K562 (cell line): ENCODE data around the gene CFAP54. TPM values are rescaled to one million over a fixed set of nuclear protein-coding genes. Genes with fewer than 3 reads are reported as not detected.

ENCODE experiments used
- ATAC-seq: fragments of 200-7000 bp; cut with Tn5 transposase; 3 replicates; pipeline ENCODE4 v1.9.1; 2020; ENCODE audit warnings: moderate library complexity
- BruUV-seq: library from RNA; stranded (reverse); fragments of 400-500 nt; replicated peaks from 2 replicates; lab custom pipeline; 2021; lab: Mats Ljungman, UMichigan
- CTCF ChIA-PET: fragments of 300-600 bp; formaldehyde crosslinking; extraction: SDS; loops from one replicate; lab custom pipeline; 2021; ENCODE audit warnings: low intra/inter-chr PET ratio; lab: Yijun Ruan, JAX
- POLR2A ChIA-PET: fragments of 300-600, 350-650 bp; sonication (Branson Sonifier 250); formaldehyde crosslinking; extraction: SDS; loops from one replicate; lab custom pipeline; 2021; ENCODE audit warnings: antibody characterized with exemption, inconsistent platforms; lab: Yijun Ruan, JAX
- DNase-seq, 4 experiments: peaks; one replicate each; pipeline versions ENCODE4 v3.0.0 to v3.0.0-alpha.2; 2011 to 2018; ENCODE audit warnings: low spot score in 3 of 4, mixed read lengths in 3 of 4; ENCODE audit errors: extremely low read depth in 1 of 4
- FAIRE-seq: peaks from 2 replicates; lab custom pipeline; 2011; peaks lifted over from hg19 to GRCh38; lab: Jason Lieb, UNC
- H2AFZ ChIP-seq: 2 replicates; pipeline ENCODE4 v1.6.0; 2011; ENCODE audit warnings: low read depth, low read length, control low read depth, inconsistent platforms
- H3K27ac ChIP-seq: fragments of 200-600 bp; 3 replicates; pipeline ENCODE4 v1.8.0; 2011; ENCODE audit warnings: low read depth, mild to moderate bottlenecking, control low read depth, inconsistent platforms, low read length, moderate library complexity, mixed read lengths; ENCODE audit errors: extremely low read depth
- H3K27me3 ChIP-seq, 2 experiments: fragments of 300-600 bp in 1 of 2; 2 replicates in 1 of 2; 3 replicates in 1 of 2; pipeline versions ENCODE4 v1.6.0 to v1.8.0; 2011; ENCODE audit warnings: inconsistent platforms in 2 of 2, low read length in 2 of 2, mild to moderate bottlenecking in 1 of 2, mixed read lengths in 1 of 2, moderate library complexity in 1 of 2; ENCODE audit not compliant: control insufficient read depth in 2 of 2, insufficient read depth in 2 of 2
- H3K36me3 ChIP-seq: fragments of 300-600 bp; 3 replicates; pipeline ENCODE4 v1.8.0; 2011; ENCODE audit warnings: mild to moderate bottlenecking, low read length, inconsistent platforms; ENCODE audit not compliant: control insufficient read depth, insufficient read depth
- H3K4me1 ChIP-seq, 2 experiments: fragments of 200-600 bp in 1 of 2; replicated peaks in 1 of 2; 2 replicates in 1 of 2; 3 replicates in 1 of 2; pipeline versions ENCODE4 v1.5.1 to v1.8.0; 2011; ENCODE audit warnings: inconsistent platforms in 2 of 2, low read length in 2 of 2, mild to moderate bottlenecking in 1 of 2, mixed read lengths in 1 of 2, moderate library complexity in 1 of 2; ENCODE audit not compliant: control insufficient read depth in 2 of 2, insufficient read depth in 2 of 2
- H3K4me2 ChIP-seq: 2 replicates; pipeline ENCODE4 v1.6.1; 2011; ENCODE audit warnings: low read length, control low read depth, inconsistent platforms, mixed read lengths; ENCODE audit not compliant: insufficient read depth
- H3K4me3 ChIP-seq: fragments of 200-600 bp; sonication (generic), shearing (Covaris generic); 2 replicates; pipeline ENCODE4 v1.5.1; 2016; ENCODE audit warnings: control low read depth, inconsistent platforms
- H3K79me2 ChIP-seq: fragments of 200-600 bp; 3 replicates; pipeline ENCODE4 v1.8.0; 2011; ENCODE audit warnings: low read length, inconsistent platforms; ENCODE audit not compliant: control insufficient read depth, insufficient read depth
- H3K9ac ChIP-seq, 2 experiments: 2 replicates each; pipeline versions ENCODE4 v1.6.0 to v1.6.1; 2011; ENCODE audit warnings: low read depth in 2 of 2, low read length in 2 of 2, control low read depth in 1 of 2, inconsistent platforms in 1 of 2, mild to moderate bottlenecking in 1 of 2, mixed read lengths in 1 of 2; ENCODE audit not compliant: insufficient read depth in 1 of 2
- H3K9me1 ChIP-seq: one replicate; pipeline ENCODE4 v1.6.0; 2011; ENCODE audit warnings: inconsistent platforms, mild to moderate bottlenecking, low read length, moderate library complexity; ENCODE audit not compliant: control insufficient read depth, insufficient read depth
- H3K9me3 ChIP-seq: replicated peaks from 2 replicates; pipeline ENCODE4 v1.5.1; 2011; ENCODE audit warnings: low read depth, low read length, inconsistent platforms; ENCODE audit not compliant: control insufficient read depth, insufficient read depth
- H4K20me1 ChIP-seq: replicated peaks from 2 replicates; pipeline ENCODE4 v1.6.1; 2011; ENCODE audit warnings: low read length, inconsistent platforms, mixed read lengths; ENCODE audit not compliant: control insufficient read depth, insufficient read depth
- CCAR2 ChIP-seq: fragments of 200-400 bp; formaldehyde crosslinking; IDR thresholded peaks from 2 replicates; pipeline ENCODE4 v1.6.1; 2017; ENCODE audit warnings: mild to moderate bottlenecking, low read depth, low read length
- CXXC5 ChIP-seq: fragments of 250-450 bp; sonication (Bioruptor Pico); IDR thresholded peaks from 2 replicates; pipeline ENCODE4 v1.8.0; 2022; ENCODE audit warnings: inconsistent platforms, mild to moderate bottlenecking, moderate library complexity
- E2F3 ChIP-seq: fragments of 250-450 bp; sonication (Bioruptor Pico); IDR thresholded peaks from 2 replicates; pipeline ENCODE4 v1.4.0; 2020; ENCODE audit warnings: mild to moderate bottlenecking
- FUS ChIP-seq: fragments of 200-400 bp; formaldehyde crosslinking; optimal IDR thresholded peaks from 2 replicates; pipeline ENCODE3; 2017; ENCODE audit warnings: low read depth, low read length
- IRF2 ChIP-seq: sonication (generic); formaldehyde crosslinking; IDR thresholded peaks from 2 replicates; pipeline ENCODE4 v1.8.1; 2022; ENCODE audit warnings: mild to moderate bottlenecking, missing genetic modification reagents
- NCOA2 ChIP-seq, 2 experiments: fragments of 450-650 bp; IDR thresholded peaks; 2 replicates each; pipeline ENCODE4 v1.6.1; 2018; ENCODE audit warnings: mild to moderate bottlenecking in 2 of 2, moderate library complexity in 1 of 2; ENCODE audit not compliant: partially characterized antibody in 2 of 2
- RB1 ChIP-seq: fragments of 450-650 bp; IDR thresholded peaks from 2 replicates; pipeline ENCODE4 v1.6.1; 2017; ENCODE audit warnings: low read depth, mild to moderate bottlenecking
- RBM34 ChIP-seq: fragments of 200-400 bp; formaldehyde crosslinking; IDR thresholded peaks from 2 replicates; pipeline ENCODE4 v1.6.1; 2018; ENCODE audit warnings: low read length, borderline replicate concordance; ENCODE audit not compliant: insufficient read depth
- RCOR1 ChIP-seq, 2 experiments: IDR thresholded peaks; 2 replicates each; pipeline ENCODE4 v1.6.1; 2012; ENCODE audit warnings: low read depth in 2 of 2, low read length in 2 of 2, borderline replicate concordance in 1 of 2, improper control_type of control experiment in 1 of 2
- TAF1 ChIP-seq: IDR thresholded peaks from 2 replicates; pipeline ENCODE4 v1.6.1; 2011; ENCODE audit warnings: mild to moderate bottlenecking, low read length, moderate library complexity; ENCODE audit not compliant: insufficient read depth, control insufficient read depth, severe bottlenecking; ENCODE audit errors: extremely low read depth
- TCFL5 ChIP-seq: fragments of 250-450 bp; sonication (Bioruptor Pico); conservative IDR thresholded peaks from 2 replicates; pipeline ENCODE4 v1.6.1; 2021; ENCODE audit warnings: mild to moderate bottlenecking, moderate library complexity, matching md5 sums
- TEAD4 ChIP-seq, 2 experiments: sonication (generic) in 1 of 2; formaldehyde crosslinking in 1 of 2; IDR thresholded peaks; 2 replicates each; pipeline versions ENCODE4 v1.6.1 to v1.8.0; 2012 to 2022; ENCODE audit warnings: borderline replicate concordance in 1 of 2, inconsistent platforms in 1 of 2, low read length in 1 of 2, mild to moderate bottlenecking in 1 of 2, missing genetic modification reagents in 1 of 2
- ZC3H11A ChIP-seq: IDR thresholded peaks from 2 replicates; pipeline ENCODE4 v1.6.1; 2012; ENCODE audit warnings: low read depth, low read length, improper control_type of control experiment
- ZNF12 ChIP-seq: sonication (generic); formaldehyde crosslinking; IDR thresholded peaks from 2 replicates; pipeline ENCODE4 v1.4.0; 2020; ENCODE audit warnings: mild to moderate bottlenecking, missing genetic modification reagents
- ZNF175 ChIP-seq: fragments of 200-800 bp; sonication (Bioruptor generic); IDR thresholded peaks from 2 replicates; pipeline ENCODE4 v1.6.1; 2016; ENCODE audit warnings: low read depth, mild to moderate bottlenecking, missing genetic modification characterization, missing compliant biosample characterization
- ZNF253 ChIP-seq: fragments of 250-450 bp; sonication (Bioruptor Pico); conservative IDR thresholded peaks from 2 replicates; pipeline ENCODE4 v1.6.1; 2021; ENCODE audit warnings: mild to moderate bottlenecking
- ZNF277 ChIP-seq: fragments of 250-450 bp; sonication (Bioruptor Pico); IDR thresholded peaks from 2 replicates; pipeline ENCODE4 v1.8.0; 2022; ENCODE audit warnings: inconsistent platforms, mild to moderate bottlenecking, moderate library complexity, borderline replicate concordance
- ZNF561 ChIP-seq: fragments of 450-650 bp; formaldehyde crosslinking; conservative IDR thresholded peaks from 2 replicates; pipeline ENCODE4 v1.4.0; 2020; ENCODE audit warnings: mild to moderate bottlenecking, moderate library complexity
- ZNF639 ChIP-seq, 2 experiments: fragments of 200-800 bp in 1 of 2; sonication (Bioruptor generic) in 1 of 2; sonication (generic) in 1 of 2; formaldehyde crosslinking in 1 of 2; IDR thresholded peaks in 1 of 2; conservative IDR thresholded peaks in 1 of 2; 2 replicates each; pipeline versions ENCODE4 v1.5.0 to v1.6.1; 2016 to 2020; ENCODE audit warnings: missing compliant biosample characterization in 1 of 2, missing genetic modification characterization in 1 of 2, missing genetic modification reagents in 1 of 2
- ZNF717 ChIP-seq: fragments of 250-450 bp; sonication (Bioruptor Pico); IDR thresholded peaks from 2 replicates; pipeline ENCODE4 v1.5.0; 2021
- WGBS: fragments of 100-300 bp; shearing (Covaris generic); methylation state at CpG from one replicate; pipeline ENCODE4 v1.1.6; 2016; ENCODE audit warnings: low coverage, mixed read lengths; ENCODE audit not compliant: insufficient coverage; ENCODE audit errors: missing lambda C conversion rate; 5-methylcytosine and 5-hydroxymethylcytosine counted together
- in situ Hi-C: fragments of 300-500 bp; cut with MboI; formaldehyde crosslinking; loops from 4 replicates; pipeline ENCODE4 v1.15.0; 2018; ENCODE audit warnings: inconsistent platforms, mixed read lengths
- intact Hi-C: fragments of 100-400 bp; cut with micrococcal nuclease; formaldehyde crosslinking; loops from 2 replicates; pipeline ENCODE4 v1.14.2; 2022
- polyA plus RNA-seq, 8 experiments: library from polyadenylated mRNA; depleted of rRNA in 4 of 8; stranded (reverse) in 5 of 8; unstranded in 3 of 8; fragments of >200 nt; fragmentation: Nextera tagmentation in 2 of 8; fragmentation: Illumina TruSeq in 1 of 8; extraction: Ambion mirVana in 2 of 8; extraction: Trizol in 1 of 8; gene quantifications; 2 replicates each; pipeline versions ENCODE4 v1.2.1 to v1.2.3, GENCODE V29; 2011 to 2014; ENCODE audit warnings: inconsistent platforms in 1 of 8, missing spikeins in 1 of 8
- total RNA-seq, 7 experiments: library from RNA; depleted of rRNA in 6 of 7; stranded (reverse); fragments of >200 nt in 6 of 7; fragmentation: Illumina TruSeq in 2 of 7; extraction: Trizol in 2 of 7; gene quantifications; 2 replicates each; pipeline versions ENCODE4 v1.2.1 to v1.2.3, GENCODE V29; 2011 to 2021; ENCODE audit warnings: low replicate concordance in 1 of 7

CFAP54 gene
- total and polyA plus RNA-seq, 9 of the 15 experiments (the other 6 are each of a cell fraction or from before 2014, with no cell fraction given), result 0.03 to 0.23 (median 0.10) TPM; not detected in 3

- no TSS peak for BruUV-seq
- CTCF ChIA-PET, result no interaction called here
- POLR2A ChIA-PET, result no interaction called here
- no peaks in the 10 kb centered on the region for H3K36me3 ChIP-seq
- TF ChIP-seq E2F3 (no peak), ZNF277 (CRISPR knock-in tag) (no peak), ZNF175 (no peak), TEAD4 (IDR thresholded peaks at IDR 0.05; ENCODE audit: low read length) (no peak), TEAD4 (CRISPR knock-in tag; IDR thresholded peaks at IDR 0.05; ENCODE audit: borderline replicate concordance) (no peak), ZNF253 (no peak), CCAR2 (no peak), ZNF639 (CRISPR knock-in tag; conservative IDR thresholded peaks at IDR 0.05 in 1 of 2, IDR thresholded peaks at IDR 0.05 in 1 of 2) (no peak), FUS (no peak), IRF2 (CRISPR knock-in tag) (no peak), RBM34 (no peak), RB1 (no peak), ZC3H11A (no peak), ZNF12 (CRISPR knock-in tag) (no peak), ZNF561 (no peak), TCFL5 (no peak), RCOR1 (IDR thresholded peaks at IDR 0.05; ENCODE audit: borderline replicate concordance in 1 of 2, low read depth in 2 of 2, low read length in 2 of 2) (no peak), NCOA2 (IDR thresholded peaks at IDR 0.05; ENCODE audit: partially characterized antibody in 2 of 2) (no peak), ZNF717 (CRISPR knock-in tag) (no peak), TAF1 (no peak), CXXC5 (CRISPR knock-in tag) (no peak)
- WGBS, result 15% methylated on average over 4 of the region's 9 CpGs
- H3K4me1 ChIP-seq, result no peaks in the 10 kb centered on the region
- FAIRE-seq, result no peak
- H3K27ac ChIP-seq, result no peak overlapping the region
- no peak overlapping the region for H2AFZ ChIP-seq
- no peaks in the 10 kb centered on the region for H4K20me1 ChIP-seq
- no peak for DNase-seq
- H3K9me3 ChIP-seq, result no peaks in the 10 kb centered on the region
- no peaks in the 10 kb centered on the region for H3K27me3 ChIP-seq
- H3K4me2 ChIP-seq, result no peak overlapping the region
- no peaks in the 10 kb centered on the region for H3K9me1 ChIP-seq
- intact Hi-C loops (no loop called here), in situ Hi-C loops (no loop called here)
- no peaks in the 10 kb centered on the region for H3K79me2 ChIP-seq
- no peak overlapping the region for H3K9ac ChIP-seq
- no peak overlapping the region for H3K4me3 ChIP-seq
- no peak for ATAC-seq
Observed at GRCh38 chr12:96774496-96775256, 285.3 kb downstream of the CFAP54 start.
